ENCODE results near the gene ZNF224.
"Not testable (repeated sequence)": the region's sequence is repeated elsewhere in the genome, so short reads cannot be mapped to it uniquely, and the experiment has no call there.

The ZNF224 gene

DNA sequence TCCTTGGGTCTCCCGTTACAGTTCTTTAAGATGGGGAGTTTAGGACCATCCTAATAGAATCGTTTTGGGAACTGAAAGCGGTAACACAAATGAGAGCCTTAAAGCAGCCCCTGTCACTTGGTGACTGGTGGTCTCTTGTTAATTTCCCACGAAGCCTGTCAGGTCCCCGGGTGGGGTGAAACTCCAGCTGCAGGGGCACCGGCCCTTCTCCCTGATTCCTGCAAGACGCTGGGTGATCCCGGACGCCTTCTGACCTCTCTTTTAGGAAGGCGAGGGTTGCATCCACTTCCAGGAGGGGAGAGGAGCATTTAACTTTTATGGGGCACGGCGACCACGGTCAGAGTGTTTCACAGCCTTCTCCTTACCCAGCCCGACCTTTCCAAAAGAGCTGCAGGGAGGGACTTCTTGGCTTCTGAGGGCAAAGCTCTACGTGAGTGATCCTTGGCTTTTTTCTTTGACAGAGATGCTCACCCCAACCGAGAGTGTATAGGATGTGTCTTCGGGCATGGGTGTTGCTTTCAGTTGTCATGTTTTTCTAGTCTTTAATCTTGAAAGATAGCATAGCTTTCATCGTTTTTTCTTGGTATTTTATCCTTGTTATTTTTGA lies 19.7 kb downstream of the ZNF224 start:
- Histone ChIP-seq H4K20me1 (no peaks in the 10 kb centered on the region), H3K4me3 (peak overlapping the region; percentile 89), H3K9me3 (peaks cover 12% of the 10 kb centered on the region), H3K27ac (peak overlapping the region; percentile 71), H3K9ac (peak overlapping the region; percentile 87), H3K27me3 (no peaks in the 10 kb centered on the region), H3K4me2 (peak overlapping the region; percentile 97), H3K4me1 (peaks cover 24% of the 10 kb centered on the region), H3K36me3 (peaks cover 47% of the 10 kb centered on the region)
- no peak for TF ChIP-seq Cebpa-rat (IDR thresholded peaks at IDR 0.05)

DNA sequence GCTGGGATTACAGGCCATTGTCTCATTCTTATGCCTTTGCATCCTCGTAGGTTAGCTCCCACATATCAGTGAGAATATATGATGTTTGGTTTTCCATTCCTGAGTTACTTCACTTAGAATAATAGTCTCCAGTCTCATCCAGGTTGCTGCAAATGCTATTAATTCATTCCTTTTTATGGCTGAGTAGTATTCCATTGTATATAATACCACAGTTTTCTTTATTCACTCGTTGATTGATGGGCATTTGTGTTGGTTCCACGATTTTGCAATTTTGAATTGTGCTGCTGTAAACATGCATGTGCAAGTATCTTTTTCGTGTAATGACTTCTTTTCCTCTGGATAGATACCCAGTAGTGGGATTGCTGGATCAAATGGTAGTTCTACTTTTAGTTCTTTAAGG lies 27.0 kb downstream of the ZNF224 start:
- peaks cover 90% of the 10 kb centered on the region for H3K36me3 ChIP-seq
- H3K27ac ChIP-seq, result not testable (repeated sequence)
- H3K9me3 ChIP-seq, result peaks cover 42% of the 10 kb centered on the region

DNA sequence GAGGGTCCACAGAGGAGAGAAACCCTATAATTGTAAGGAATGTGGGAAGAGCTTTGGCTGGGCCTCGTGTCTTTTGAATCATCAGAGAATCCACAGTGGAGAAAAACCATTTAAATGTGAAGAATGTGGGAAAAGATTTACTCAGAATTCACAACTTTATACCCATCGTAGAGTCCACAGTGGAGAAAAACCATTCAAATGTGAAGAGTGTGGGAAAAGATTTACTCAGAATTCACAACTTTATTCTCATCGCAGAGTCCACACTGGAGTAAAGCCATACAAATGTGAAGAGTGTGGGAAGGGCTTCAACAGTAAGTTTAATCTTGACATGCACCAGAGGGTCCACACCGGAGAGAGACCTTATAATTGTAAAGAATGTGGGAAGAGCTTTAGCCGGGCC lies 37.8 kb downstream of the ZNF224 start:
- Histone ChIP-seq H3K27ac (no peak overlapping the region), H3K9me3 (peaks cover 34% of the 10 kb centered on the region), H3K36me3 (peaks cover 61% of the 10 kb centered on the region), H3K4me2 (no peak overlapping the region), H3K4me3 (no peak overlapping the region), H4K20me1 (no peaks in the 10 kb centered on the region), H3K27me3 (no peaks in the 10 kb centered on the region), H3K4me1 (no peaks in the 10 kb centered on the region), H3K9ac (no peak overlapping the region)
- no peak for TF ChIP-seq Cebpa-rat (IDR thresholded peaks at IDR 0.05)

More for the DNA sequence above, 27.0 kb downstream of the ZNF224 start:
- H3K9ac ChIP-seq, H4K20me1 ChIP-seq, H3K27me3 ChIP-seq, H3K4me3 ChIP-seq, H3K4me1 ChIP-seq, H3K4me2 ChIP-seq: not testable (repeated sequence)

DNA sequence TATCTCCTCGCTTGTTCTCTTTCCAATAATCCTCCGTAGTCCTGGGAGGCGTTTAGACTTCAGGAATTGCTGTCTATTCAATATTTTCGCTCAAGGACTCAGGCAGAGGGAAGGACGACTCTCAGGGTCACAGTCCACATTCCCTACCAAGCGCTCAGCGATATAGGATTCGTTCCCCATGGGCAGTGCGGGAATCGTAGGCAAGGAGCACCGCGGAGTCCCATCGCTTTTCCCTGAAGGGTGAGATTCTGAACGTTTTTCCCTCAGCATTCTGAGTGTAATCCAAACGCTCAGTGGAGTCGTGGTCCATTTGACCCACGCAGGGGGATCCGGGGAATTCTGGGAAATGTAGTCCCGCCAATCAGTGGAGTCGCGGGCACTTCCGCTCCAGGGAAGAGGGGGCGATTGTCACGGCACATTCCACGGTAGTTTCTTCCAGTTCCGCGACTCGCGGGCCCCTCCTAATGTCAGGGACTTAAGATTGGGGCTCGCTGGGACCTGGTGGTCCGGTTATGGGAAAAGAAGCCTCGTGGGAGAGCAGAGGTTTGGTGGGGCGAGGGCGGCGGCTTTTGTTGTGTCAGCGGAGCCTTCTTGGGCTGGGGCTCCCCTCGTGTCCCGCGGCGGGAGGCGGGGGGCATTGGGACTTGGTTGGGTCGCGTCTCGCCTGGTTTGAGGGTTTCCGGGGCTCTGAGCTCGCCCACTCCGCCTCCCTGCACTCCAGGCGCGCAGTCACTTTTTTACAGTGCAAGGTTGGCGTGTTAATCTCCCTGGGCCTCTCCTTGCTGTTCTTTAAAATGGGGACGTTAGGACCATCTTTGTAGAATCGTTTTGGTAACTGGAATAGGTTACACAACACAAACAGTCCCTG lies 47.3 kb downstream of the ZNF224 start, which contains the start of gene ZNF234:
Gene ZNF234 (plus strand): TSS at position 364 of the 868 bp plus-strand sequence. CDS start 3,079 bp downstream, outside the sequence.
- TF ChIP-seq Cebpa-rat (IDR thresholded peaks at IDR 0.05), result no peak
- no peaks in the 10 kb centered on the region for H3K9me3 ChIP-seq
- H3K27me3 ChIP-seq, result no peaks in the 10 kb centered on the region
- peaks cover 23% of the 10 kb centered on the region for H3K36me3 ChIP-seq
- H3K9ac ChIP-seq, result peak within 1 kb of the TSS; percentile 84
- H3K4me1 ChIP-seq, result peaks cover 24% of the 10 kb centered on the region
- no peaks in the 10 kb centered on the region for H4K20me1 ChIP-seq
- peak within 1 kb of the TSS; percentile 90 for H3K4me2 ChIP-seq
- peak within 1 kb of the TSS; percentile 86 for H3K4me3 ChIP-seq
- peak within 1 kb of the TSS; percentile 82 for H3K27ac ChIP-seq

DNA sequence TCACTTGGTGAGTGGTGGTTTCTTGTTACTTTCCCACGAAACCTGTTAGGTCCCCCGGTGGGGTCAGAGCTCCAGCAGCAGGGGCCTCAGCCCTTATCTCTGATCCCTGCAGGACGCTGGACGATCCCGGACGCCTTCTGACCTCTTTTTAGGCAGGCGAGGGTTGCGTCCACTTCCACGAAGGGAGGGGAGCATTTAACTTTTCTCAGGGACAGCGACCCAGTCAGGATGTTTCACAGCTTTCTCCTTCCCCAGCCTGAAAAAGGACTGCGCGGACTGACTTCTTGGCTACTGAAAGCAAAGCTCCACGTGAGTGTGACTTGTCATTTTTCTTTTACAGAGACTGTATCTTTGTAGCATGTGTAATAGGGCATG lies 47.9 kb downstream of the ZNF224 start:
- Histone ChIP-seq H3K27ac (peak overlapping the region; percentile 82), H3K27me3 (no peaks in the 10 kb centered on the region), H4K20me1 (no peaks in the 10 kb centered on the region), H3K9ac (peak overlapping the region; percentile 84), H3K9me3 (no peaks in the 10 kb centered on the region), H3K4me2 (peak overlapping the region; percentile 90), H3K4me1 (peaks cover 24% of the 10 kb centered on the region), H3K4me3 (peak overlapping the region; percentile 86), H3K36me3 (peaks cover 29% of the 10 kb centered on the region)
- TF ChIP-seq Cebpa-rat (IDR thresholded peaks at IDR 0.05), result no peak

DNA sequence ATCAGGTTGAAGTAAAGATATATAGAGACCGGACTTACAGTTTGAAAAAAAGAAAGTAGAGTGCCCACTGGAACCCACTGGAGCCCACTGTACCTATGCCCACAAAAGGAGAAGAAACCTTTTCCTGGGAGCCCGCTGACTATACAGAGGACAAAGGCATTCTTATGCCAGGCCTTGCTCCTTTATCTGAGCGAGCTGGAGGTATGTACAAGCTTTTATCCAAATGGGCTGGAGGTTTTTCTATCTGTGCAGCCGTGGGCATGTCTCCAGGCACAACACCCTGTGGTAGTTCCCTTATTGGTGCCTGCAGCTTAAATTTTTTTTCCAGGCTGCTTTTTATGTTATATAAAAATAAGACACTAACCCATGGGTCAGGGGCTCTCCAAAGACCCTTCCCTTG lies 55.6 kb downstream of the ZNF224 start:
- peaks cover 16% of the 10 kb centered on the region for H3K9me3 ChIP-seq
- no peak overlapping the region for H3K4me3 ChIP-seq
- H3K4me1 ChIP-seq, result no peaks in the 10 kb centered on the region
- no peak overlapping the region for H3K4me2 ChIP-seq
- no peak overlapping the region for H3K27ac ChIP-seq
- no peaks in the 10 kb centered on the region for H3K27me3 ChIP-seq
- H3K9ac ChIP-seq, result no peak overlapping the region
- no peaks in the 10 kb centered on the region for H4K20me1 ChIP-seq
- TF ChIP-seq Cebpa-rat (IDR thresholded peaks at IDR 0.05), result no peak
- peaks cover 97% of the 10 kb centered on the region for H3K36me3 ChIP-seq

DNA sequence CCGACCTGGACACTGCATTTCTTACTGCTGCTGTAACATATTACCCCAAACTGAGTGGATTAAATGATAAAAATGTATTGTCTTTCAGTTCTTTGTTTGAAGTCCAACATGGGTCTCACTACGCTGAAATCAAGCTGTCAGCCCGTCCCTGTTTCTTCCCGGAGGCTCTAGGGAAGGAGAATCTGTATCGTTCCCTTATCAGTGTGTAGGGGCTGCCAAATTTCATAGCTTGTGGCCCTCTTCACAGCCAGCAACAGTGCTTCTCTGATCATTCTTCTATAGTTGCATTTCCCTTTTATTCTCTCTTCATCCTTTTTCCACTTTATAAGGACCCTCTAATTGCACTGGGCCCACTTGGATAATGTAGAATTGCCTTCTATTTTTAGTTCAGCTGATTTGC lies 57.3 kb downstream of the ZNF224 start:
- H3K9ac ChIP-seq, result no peak overlapping the region
- no peak for TF ChIP-seq Cebpa-rat (IDR thresholded peaks at IDR 0.05)
- no peak overlapping the region for H3K4me3 ChIP-seq
- H3K36me3 ChIP-seq, result peaks cover 98% of the 10 kb centered on the region
- no peaks in the 10 kb centered on the region for H4K20me1 ChIP-seq
- H3K27me3 ChIP-seq, result no peaks in the 10 kb centered on the region
- H3K27ac ChIP-seq, result no peak overlapping the region
- H3K4me2 ChIP-seq, result no peak overlapping the region
- peaks cover 34% of the 10 kb centered on the region for H3K9me3 ChIP-seq
- no peaks in the 10 kb centered on the region for H3K4me1 ChIP-seq

DNA sequence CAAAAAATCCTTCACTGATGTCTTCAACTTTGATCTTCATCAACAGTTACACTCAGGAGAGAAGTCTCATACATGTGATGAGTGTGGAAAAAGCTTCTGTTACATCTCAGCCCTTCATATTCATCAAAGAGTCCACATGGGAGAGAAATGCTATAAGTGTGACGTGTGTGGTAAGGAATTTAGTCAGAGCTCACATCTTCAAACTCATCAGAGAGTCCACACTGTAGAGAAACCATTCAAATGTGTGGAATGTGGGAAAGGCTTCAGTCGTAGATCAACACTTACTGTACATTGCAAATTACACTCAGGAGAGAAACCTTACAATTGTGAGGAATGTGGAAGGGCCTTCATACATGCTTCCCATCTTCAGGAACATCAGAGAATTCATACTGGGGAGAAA lies 62.3 kb downstream of the ZNF224 start:
- peaks cover 71% of the 10 kb centered on the region for H3K36me3 ChIP-seq
- H4K20me1 ChIP-seq, result no peaks in the 10 kb centered on the region
- H3K4me3 ChIP-seq, result peak overlapping the region; percentile 43
- TF ChIP-seq Cebpa-rat (IDR thresholded peaks at IDR 0.05), result no peak
- no peak overlapping the region for H3K4me2 ChIP-seq
- H3K27ac ChIP-seq, result no peak overlapping the region
- H3K9me3 ChIP-seq, result peaks cover 63% of the 10 kb centered on the region
- no peaks in the 10 kb centered on the region for H3K27me3 ChIP-seq
- H3K9ac ChIP-seq, result no peak overlapping the region
- no peaks in the 10 kb centered on the region for H3K4me1 ChIP-seq

Measured in BLaER1 (cell line).